Heart left ventricle (tissue), 16 donors: ENCODE measurements around the gene ADCY10. TPM values are rescaled to one million over a fixed set of nuclear protein-coding genes. Genes with fewer than 3 reads are reported as not detected.

Experiments
- ATAC-seq, 4 donors: fragments of 200-7000 bp; cut with Tn5 transposase; one replicate each; pipeline ENCODE4 v1.9.1; 2020 to 2022; ENCODE audit warnings: moderate library complexity in 4 of 4, mild to moderate bottlenecking in 3 of 4, moderate number of reproducible peaks in 1 of 4
- DNase-seq, 5 donors: peaks; one replicate each; pipeline ENCODE4 v3.0.0-alpha.2; 2020
- H3K27ac ChIP-seq, 12 donors: fragments of 200-600 bp; sonication (generic) in 4 of 12; one replicate each; pipeline versions ENCODE4 v1.5.0 to v1.8.0; 2016 to 2022; ENCODE audit warnings: mild to moderate bottlenecking in 2 of 12
- H3K27me3 ChIP-seq, 9 donors: fragments of 200-600 bp; sonication (generic) in 2 of 9; one replicate each; pipeline versions ENCODE4 v1.5.1 to v1.8.0; 2016 to 2022; ENCODE audit warnings: mild to moderate bottlenecking in 3 of 9
- H3K36me3 ChIP-seq, 9 donors: fragments of 200-600 bp; sonication (generic) in 2 of 9; one replicate each; pipeline versions ENCODE4 v1.5.0 to v1.8.0; 2018 to 2022; ENCODE audit warnings: mild to moderate bottlenecking in 2 of 9
- H3K4me1 ChIP-seq, 12 donors: fragments of 200-600 bp; sonication (generic) in 4 of 12; one replicate each; pipeline versions ENCODE4 v1.5.0 to v1.8.0; 2016 to 2022; ENCODE audit warnings: mild to moderate bottlenecking in 3 of 12
- H3K4me3 ChIP-seq, 12 donors: fragments of 200-600 bp; sonication (generic) in 4 of 12; one replicate each; pipeline versions ENCODE4 v1.5.0 to v1.8.0; 2017 to 2022; ENCODE audit warnings: mild to moderate bottlenecking in 9 of 12, moderate library complexity in 4 of 12
- H3K9me3 ChIP-seq, 12 donors: fragments of 200-600 bp; sonication (generic) in 4 of 12; one replicate each; pipeline versions ENCODE4 v1.5.0 to v1.8.0; 2016 to 2022; ENCODE audit warnings: mild to moderate bottlenecking in 1 of 12
- CTCF ChIP-seq, 12 donors: fragments of 200-600 bp; sonication (generic) in 4 of 12; IDR thresholded peaks; one replicate each; pipeline versions ENCODE4 v1.5.0 to v1.8.0; 2018 to 2022; ENCODE audit warnings: antibody characterized with exemption in 12 of 12, mild to moderate bottlenecking in 5 of 12
- POLR2A ChIP-seq, 2 donors: fragments of 450-650 bp; IDR thresholded peaks; one replicate each; pipeline ENCODE4 v1.6.1; 2017; ENCODE audit warnings: antibody characterized with exemption in 2 of 2, mild to moderate bottlenecking in 2 of 2, moderate library complexity in 2 of 2
- WGBS, 4 donors: extraction: QIAGEN DNeasy Blood & Tissue Kit in 2 of 4; methylation state at CpG; one replicate each; pipeline versions ENCODE4 v1.1.5 to v1.1.7; 2013 to 2018; 5-methylcytosine and 5-hydroxymethylcytosine counted together
- intact Hi-C, 10 donors: fragments of 100-400 bp; cut with DNase I; formaldehyde crosslinking; loops; one replicate each; pipeline versions ENCODE4 v1.11.1 to v1.14.2; 2022
- polyA plus RNA-seq, 2 donors: library from polyadenylated mRNA; stranded (reverse); fragments of 200-250 nt; gene quantifications; one replicate each; pipeline ENCODE4 v1.2.3, GENCODE V29; 2013
- total RNA-seq, 9 donors: library from RNA; depleted of rRNA in 2 of 9; stranded (reverse); fragments of >200 nt in 2 of 9; fragmentation: NEBNext Ultra II Directional in 3 of 9; extraction: Animal tissue kit (Norgen Biotek cat#: 25700) in 3 of 9; gene quantifications; one replicate each; pipeline versions ENCODE4 v1.1.0 to v1.2.4, GENCODE V29; 2016 to 2023
- donor health status: ischemic (EF 13 %, LVEDD 7.1; RV severe dilation, severe dysfunction).
- donor health status: healthy with polysubstance abuse.
- donor health status: DM: no; HTN: yes; CAD: no.
- donor health status: DM: no; HTN: no; CAD: no.
- donor health status: ischemic (EF 25% LVEDD 6.9; RV normal size, moderate dysfunction).
- donor health status: ischemic (EF 25% LVEDD 5.7; RV mildly dilated, moderate dysfunction).
- donor health status: healthy.
- donor health status: DM: yes; HTN: yes; CAD: no.
- donor health status: ischemic (EF 35%, LVEDD 5.7; RV mildly dilated, moderate dysfunction).
- donor health status: nonischemic (EF 11% LVEDD 7.7; RV severe dilation, severe dysfunction).
- donor health status: DM: yes; HTN: yes; CAD: no.
- donor health status: PGD.
- donor health status: ischemic (EF 29% LVEDD 5.4; RV normal size, mild dysfunction).
- donor health status: nonischemic (EF 23%, LVEDD 6.1; RV moderate dilation, normal function).

ADCY10 gene
- total and polyA plus RNA-seq, 11 donors: 0.07 to 0.83 (median 0.32) TPM; not detected in 1

- Histone ChIP-seq H3K4me1 (no peaks in the 10 kb centered on the region), H3K4me3 (no peak overlapping the region), H3K36me3 (no peaks in the 10 kb centered on the region), H3K27ac (no peak overlapping the region), H3K9me3 (no peaks in the 10 kb centered on the region), H3K27me3 (no peaks in the 10 kb centered on the region)
- WGBS, 4 donors: 55 to 63% (median 61%) methylated on average over 2 of the region's 2 CpGs
- intact Hi-C loops: loop anchor here in 2 of 10 donors (10.0 kb wide), 2 partner anchors 75 to 85 kb away; partner anchors contain the start of gene ADCY10 (in 1 of the 2)
- ATAC-seq (no peak), DNase-seq (no peak)
- TF ChIP-seq CTCF (IDR thresholded peaks at IDR 0.05) (no peak), POLR2A (IDR thresholded peaks at IDR 0.05) (no peak)
Observed at GRCh38 chr1:167829868-167830267, 84.1 kb downstream of the ADCY10 start.

DNA sequence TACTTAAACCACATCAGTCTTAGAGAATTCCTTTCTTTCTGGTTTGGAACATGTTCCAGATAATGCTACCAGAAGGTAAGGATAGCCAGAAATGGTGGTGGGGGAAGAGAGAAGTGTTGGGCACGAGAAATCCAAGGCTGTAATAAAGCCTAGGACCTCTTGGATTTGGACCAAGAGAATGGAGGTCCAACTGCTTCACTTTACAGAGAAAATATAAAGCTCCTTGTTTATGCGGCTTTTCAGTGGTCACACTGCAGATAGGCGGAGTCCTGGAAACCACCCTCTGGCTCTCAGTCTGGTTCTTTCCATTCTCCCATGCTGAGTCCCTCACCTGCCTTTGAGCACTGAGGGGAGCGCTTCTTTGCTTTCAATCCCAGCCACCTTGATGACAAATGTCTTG lies 87.8 kb downstream of the ADCY10 start:
- H3K4me1 ChIP-seq: no peaks in the 10 kb centered on the region
- TF ChIP-seq POLR2A (IDR thresholded peaks at IDR 0.05) (no peak), CTCF (IDR thresholded peaks at IDR 0.05) (no peak)
- no peak overlapping the region for H3K4me3 ChIP-seq
- no peak for DNase-seq
- intact Hi-C loops: loop anchor here in 1 of 10 donors (10.0 kb wide), 1 partner anchor 89 kb away; the partner anchor contains the start of gene ADCY10
- H3K9me3 ChIP-seq: no peaks in the 10 kb centered on the region
- no peak overlapping the region for H3K27ac ChIP-seq
- H3K36me3 ChIP-seq: no peaks in the 10 kb centered on the region
- H3K27me3 ChIP-seq: no peaks in the 10 kb centered on the region
- ATAC-seq: no peak
- 89 to 90% (median 90%) methylated on average over 4 of the region's 4 CpGs for WGBS, 4 donors

- TF ChIP-seq CTCF (IDR thresholded peaks at IDR 0.05): no peak
- H3K4me3 ChIP-seq: no peak overlapping the region
- no peaks in the 10 kb centered on the region for H3K9me3 ChIP-seq
- WGBS, 4 donors: 81 to 84% (median 83%) methylated on average over 4 of the region's 4 CpGs
- no peak overlapping the region for H3K27ac ChIP-seq
- no peak for ATAC-seq
- H3K27me3 ChIP-seq: no peaks in the 10 kb centered on the region
- no peaks in the 10 kb centered on the region for H3K36me3 ChIP-seq
- DNase-seq: no peak
- peaks cover 0 to 4% (median under 1%) of the 10 kb centered on the region in 12 donors for H3K4me1 ChIP-seq
- intact Hi-C loops: loop anchor here in 1 of 10 donors (10.0 kb wide), 1 partner anchor 89 kb away; the partner anchor contains the start of gene ADCY10
Observed at GRCh38 chr1:167825419-167826079, 88.4 kb downstream of the ADCY10 start.

DNA sequence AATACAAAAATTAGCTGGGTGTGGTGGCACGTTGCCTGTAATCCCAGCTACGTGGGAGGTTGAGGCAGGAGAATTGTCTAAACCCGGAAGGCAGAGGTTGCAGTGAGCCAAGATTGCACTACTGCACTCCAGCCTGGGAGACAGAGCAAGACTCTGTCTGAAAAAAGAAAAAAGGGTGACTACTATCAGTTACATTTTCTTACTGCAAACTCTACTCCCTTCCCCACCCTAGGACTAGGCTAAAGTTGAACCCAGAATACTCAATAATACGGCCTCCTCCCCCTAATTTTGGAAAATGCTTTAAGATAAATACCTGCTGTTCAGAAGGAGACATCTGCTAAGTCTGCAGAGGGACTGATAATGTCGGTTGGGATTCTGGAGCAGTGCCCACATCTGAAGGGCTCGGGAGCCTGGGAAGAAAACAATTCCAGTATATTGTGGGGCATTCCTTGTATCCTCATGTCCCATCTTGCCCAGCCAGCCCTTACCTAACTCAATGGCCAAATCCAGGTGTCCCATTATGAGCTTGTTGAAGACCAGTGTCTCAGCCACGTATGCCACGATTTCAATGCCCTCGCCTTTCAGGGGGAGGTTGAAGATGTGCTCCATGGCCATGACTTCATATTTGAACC lies 89.7 kb downstream of the ADCY10 start:
- intact Hi-C loops: loop anchor here in 2 of 10 donors (5.0 to 10.0 kb wide), 2 partner anchors 91 to 108 kb away; partner anchors contain the start of gene ADCY10 (in 1 of the 2)

More for the DNA sequence above, 89.7 kb downstream of the ADCY10 start:
- no peaks in the 10 kb centered on the region for H3K9me3 ChIP-seq
- DNase-seq: no peak
- no peaks in the 10 kb centered on the region for H3K27me3 ChIP-seq
- H3K4me3 ChIP-seq: no peak overlapping the region
- no peak overlapping the region for H3K27ac ChIP-seq
- H3K36me3 ChIP-seq: no peaks in the 10 kb centered on the region
- peaks cover 0 to 15% (median 4%) of the 10 kb centered on the region in 12 donors for H3K4me1 ChIP-seq
- ATAC-seq: no peak
- TF ChIP-seq CTCF (IDR thresholded peaks at IDR 0.05) (no peak), POLR2A (IDR thresholded peaks at IDR 0.05) (no peak)
- 62 to 64% (median 63%) methylated on average over 9 of the region's 9 CpGs for WGBS, 4 donors
